HepG2 (cell line): ENCODE results near the gene CTF1. TPM values are rescaled to one million over a fixed set of nuclear protein-coding genes. Genes with fewer than 3 reads are reported as not detected.

Source experiments
- ASH2L ChIP-seq: fragments of 300-600, 200-600 bp; sonication (generic); IDR thresholded peaks from 2 replicates; pipeline ENCODE4 v1.7.0; 2017; ENCODE audit warnings: low read depth, mild to moderate bottlenecking, moderate library complexity, mixed read lengths, low read length; ENCODE audit not compliant: insufficient read length
- CBX5 ChIP-seq: sonication (generic); formaldehyde crosslinking; IDR thresholded peaks from 2 replicates; pipeline ENCODE4 v1.4.0; 2020; ENCODE audit warnings: missing genetic modification reagents, borderline replicate concordance
- CREB3 ChIP-seq: sonication (generic); formaldehyde crosslinking; IDR thresholded peaks from 2 replicates; pipeline ENCODE4 v1.5.0; 2020; ENCODE audit warnings: missing genetic modification reagents
- ELF4 ChIP-seq: sonication (generic); formaldehyde crosslinking; IDR thresholded peaks from 2 replicates; pipeline ENCODE4 v1.5.0; 2020; ENCODE audit warnings: missing genetic modification reagents, mild to moderate bottlenecking, moderate library complexity, borderline replicate concordance
- KLF13 ChIP-seq: sonication (generic); formaldehyde crosslinking; IDR thresholded peaks from 2 replicates; pipeline ENCODE4 v1.4.0; 2020; ENCODE audit warnings: mild to moderate bottlenecking, missing genetic modification reagents
- MTA3 ChIP-seq: sonication (generic); formaldehyde crosslinking; IDR thresholded peaks from 2 replicates; pipeline ENCODE4 v1.4.0; 2020; ENCODE audit warnings: missing genetic modification reagents
- MXD4 ChIP-seq: IDR thresholded peaks from 2 replicates; pipeline ENCODE4 v1.6.1; 2016; ENCODE audit warnings: mild to moderate bottlenecking, missing biosample characterization, missing genetic modification reagents
- NFE2L1 ChIP-seq: sonication (generic); formaldehyde crosslinking; IDR thresholded peaks from 2 replicates; pipeline ENCODE4 v1.4.0; 2020; ENCODE audit warnings: missing genetic modification reagents, mild to moderate bottlenecking, borderline replicate concordance
- NFIC ChIP-seq: IDR thresholded peaks from 2 replicates; pipeline ENCODE4 v1.6.1; 2012; ENCODE audit warnings: mild to moderate bottlenecking, low read length, inconsistent platforms
- NFKB2 ChIP-seq: sonication (generic); formaldehyde crosslinking; IDR thresholded peaks from 2 replicates; pipeline ENCODE4 v1.4.0; 2020; ENCODE audit warnings: missing genetic modification reagents, borderline replicate concordance
- NR2F1 ChIP-seq, 2 experiments: fragments of 450-650 bp in 1 of 2; formaldehyde crosslinking in 1 of 2; IDR thresholded peaks; 2 replicates each; pipeline versions ENCODE4 v1.5.0 to v1.6.1; 2016 to 2020; ENCODE audit warnings: mild to moderate bottlenecking in 1 of 2, missing compliant biosample characterization in 1 of 2, missing genetic modification reagents in 1 of 2, moderate library complexity in 1 of 2
- NRL ChIP-seq: sonication (generic); formaldehyde crosslinking; IDR thresholded peaks from 2 replicates; pipeline ENCODE4 v1.5.0; 2020; ENCODE audit warnings: missing genetic modification reagents, mild to moderate bottlenecking, moderate library complexity, borderline replicate concordance
- PPARG ChIP-seq: conservative IDR thresholded peaks from 2 replicates; pipeline ENCODE4 v1.6.1; 2016; ENCODE audit warnings: missing biosample characterization, missing genetic modification reagents
- RCOR2 ChIP-seq: IDR thresholded peaks from 2 replicates; pipeline ENCODE4 v1.6.1; 2016; ENCODE audit warnings: missing biosample characterization, missing genetic modification reagents
- SALL1 ChIP-seq: sonication (generic); formaldehyde crosslinking; IDR thresholded peaks from 2 replicates; pipeline ENCODE4 v1.8.0; 2022; ENCODE audit warnings: mild to moderate bottlenecking, missing genetic modification reagents
- TCF7L2 ChIP-seq: IDR thresholded peaks from 2 replicates; pipeline ENCODE4 v1.6.1; 2011; ENCODE audit warnings: mild to moderate bottlenecking, low read depth, low read length, moderate library complexity
- ZBTB10 ChIP-seq: sonication (generic); formaldehyde crosslinking; IDR thresholded peaks from 2 replicates; pipeline ENCODE4 v1.4.0; 2020; ENCODE audit warnings: missing genetic modification reagents, borderline replicate concordance
- ZBTB37 ChIP-seq: sonication (generic); formaldehyde crosslinking; IDR thresholded peaks from 2 replicates; pipeline ENCODE4 v1.4.0; 2020; ENCODE audit warnings: mild to moderate bottlenecking, missing genetic modification reagents
- ZKSCAN1 ChIP-seq: fragments of 150-350 bp; IDR thresholded peaks from 2 replicates; pipeline ENCODE4 v1.6.1; 2014; ENCODE audit warnings: low read length
- ZNF230 ChIP-seq: sonication (generic); formaldehyde crosslinking; IDR thresholded peaks from 2 replicates; pipeline ENCODE4 v1.4.0; 2020; ENCODE audit warnings: mild to moderate bottlenecking, missing genetic modification reagents
- ZNF432 ChIP-seq: sonication (generic); formaldehyde crosslinking; IDR thresholded peaks from 2 replicates; pipeline ENCODE4 v1.5.0; 2020; ENCODE audit warnings: missing genetic modification reagents, mild to moderate bottlenecking, borderline replicate concordance
- ZNF44 ChIP-seq: sonication (generic); formaldehyde crosslinking; IDR thresholded peaks from 2 replicates; pipeline ENCODE4 v1.5.1; 2020; ENCODE audit warnings: mild to moderate bottlenecking, missing genetic modification reagents
- ZNF484 ChIP-seq: sonication (generic); formaldehyde crosslinking; IDR thresholded peaks from 2 replicates; pipeline ENCODE4 v1.5.1; 2020; ENCODE audit warnings: mild to moderate bottlenecking, low read depth, missing genetic modification reagents, borderline replicate concordance
- ZNF543 ChIP-seq: sonication (generic); formaldehyde crosslinking; IDR thresholded peaks from 2 replicates; pipeline ENCODE4 v1.4.0; 2020; ENCODE audit warnings: mild to moderate bottlenecking, missing genetic modification reagents
- ZNF572 ChIP-seq: sonication (generic); formaldehyde crosslinking; IDR thresholded peaks from 2 replicates; pipeline ENCODE4 v1.5.1; 2020; ENCODE audit warnings: mild to moderate bottlenecking, missing genetic modification reagents
- ZSCAN20 ChIP-seq: sonication (generic); formaldehyde crosslinking; IDR thresholded peaks from 2 replicates; pipeline ENCODE4 v1.4.0; 2020; ENCODE audit warnings: missing genetic modification reagents, mild to moderate bottlenecking, borderline replicate concordance
- polyA plus RNA-seq, 8 experiments: library from polyadenylated mRNA; depleted of rRNA in 3 of 8; stranded (reverse) in 7 of 8; unstranded in 1 of 8; fragments of >200 nt; fragmentation: Illumina TruSeq in 4 of 8; extraction: Trizol in 4 of 8; gene quantifications; 2 replicates each; pipeline versions ENCODE4 v1.2.1 to v1.2.3, GENCODE V29; 2011 to 2016; ENCODE audit warnings: low read depth in 4 of 8, missing spikeins in 1 of 8, mixed read lengths in 1 of 8; ENCODE audit not compliant: insufficient read depth in 1 of 8
- total RNA-seq, 5 experiments: library from RNA; depleted of rRNA; stranded (reverse); fragments of >200 nt; fragmentation: Illumina TruSeq; extraction: Trizol; gene quantifications; 2 replicates each; pipeline ENCODE4 v1.2.3, GENCODE V29; 2016; ENCODE audit warnings: low read depth in 1 of 5

CTF1 gene
- total and polyA plus RNA-seq, 2 of the 13 experiments (the other 11 are each of a cell fraction or from before 2014, with no cell fraction given), result 0.13 to 1.8 TPM

GRCh38 chr16:30893417-30893743, 3.0 kb upstream of the CTF1 start (continued):
- TF ChIP-seq NR2F1 (CRISPR knock-in tag; IDR thresholded peaks at IDR 0.05) (no peak), ZNF432 (CRISPR knock-in tag) (no peak), ZNF230 (CRISPR knock-in tag) (no peak), KLF13 (CRISPR knock-in tag) (no peak), ZBTB10 (CRISPR knock-in tag) (peak; percentile 71; the same call in 1 of the 2 replicates), MXD4 (no peak), NRL (CRISPR knock-in tag) (0 out of 2 replicates have a peak, but pooled peaks have one; percentile 39), CREB3 (CRISPR knock-in tag) (no peak), ZBTB37 (no peak), RCOR2 (CRISPR knock-in tag) (no peak), NFIC (no peak), PPARG (CRISPR knock-in tag) (no peak), ELF4 (CRISPR knock-in tag) (no peak), NFE2L1 (CRISPR knock-in tag) (no peak), ZNF44 (CRISPR knock-in tag) (no peak), ZKSCAN1 (no peak), ZNF572 (CRISPR knock-in tag) (no peak), CBX5 (CRISPR knock-in tag) (no peak; the same call in 1 of the 2 replicates), ZNF484 (CRISPR knock-in tag) (no peak), ASH2L (no peak), TCF7L2 (no peak), ZNF543 (CRISPR knock-in tag) (no peak), SALL1 (no peak), MTA3 (no peak), ZSCAN20 (CRISPR knock-in tag) (no peak), NFKB2 (CRISPR knock-in tag) (0 out of 2 replicates have a peak, but pooled peaks have one; percentile 20)
